Mesendoderm (in vitro differentiated cells): ENCODE measurements around the gene LONP1.

Experiments used
- DNase-seq: peaks from one replicate; pipeline ENCODE4 v3.0.0; 2013
- H2AK5ac ChIP-seq: 2 replicates; pipeline ENCODE4 v1.6.1; 2013; ENCODE audit warnings: low read length, inconsistent platforms
- H2BK120ac ChIP-seq: 2 replicates; pipeline ENCODE4 v1.6.1; 2013; ENCODE audit warnings: low read depth, mild to moderate bottlenecking, low read length, moderate library complexity, mixed read lengths
- H2BK15ac ChIP-seq: replicated peaks from 2 replicates; pipeline ENCODE4 v1.6.1; 2013; ENCODE audit warnings: low read depth, mild to moderate bottlenecking, moderate library complexity
- H2BK5ac ChIP-seq: 2 replicates; pipeline ENCODE4 v1.6.1; 2013; ENCODE audit warnings: low read length, inconsistent platforms
- H3K18ac ChIP-seq: 2 replicates; pipeline ENCODE4 v1.6.1; 2013; ENCODE audit warnings: mild to moderate bottlenecking, low read length, mixed read lengths
- H3K23ac ChIP-seq: one replicate; pipeline ENCODE4 v1.6.1; 2013; ENCODE audit warnings: low read length
- H3K27ac ChIP-seq: 2 replicates; pipeline ENCODE4 v1.5.1; 2013; ENCODE audit warnings: low read depth, mild to moderate bottlenecking, inconsistent platforms, low read length, moderate library complexity
- H3K27me3 ChIP-seq: 2 replicates; pipeline ENCODE4 v1.6.1; 2013; ENCODE audit warnings: low read length, control low read depth, mild to moderate bottlenecking, inconsistent platforms; ENCODE audit not compliant: insufficient read depth, poor library complexity
- H3K36me3 ChIP-seq: 2 replicates; pipeline ENCODE4 v1.6.1; 2013; ENCODE audit warnings: low read length, inconsistent platforms; ENCODE audit not compliant: control insufficient read depth, insufficient read depth
- H3K4ac ChIP-seq: one replicate; pipeline ENCODE4 v1.6.1; 2013; ENCODE audit warnings: low read depth, mild to moderate bottlenecking, low read length, moderate library complexity
- H3K4me1 ChIP-seq: 2 replicates; pipeline ENCODE4 v1.6.1; 2013; ENCODE audit warnings: low read depth, low read length, inconsistent platforms; ENCODE audit not compliant: control insufficient read depth
- H3K4me2 ChIP-seq: 2 replicates; pipeline ENCODE4 v1.6.1; 2013; ENCODE audit warnings: low read length
- H3K4me3 ChIP-seq: 2 replicates; pipeline ENCODE4 v1.5.1; 2013; ENCODE audit warnings: mild to moderate bottlenecking, low read length
- H3K56ac ChIP-seq: one replicate; pipeline ENCODE4 v1.6.1; 2013; ENCODE audit warnings: low read length
- H3K79me1 ChIP-seq: 2 replicates; pipeline ENCODE4 v1.6.1; 2013; ENCODE audit warnings: low read length, inconsistent platforms
- H3K79me2 ChIP-seq: 2 replicates; pipeline ENCODE4 v1.6.1; 2013; ENCODE audit warnings: mild to moderate bottlenecking, low read length; ENCODE audit not compliant: control insufficient read depth, insufficient read depth
- H3K9ac ChIP-seq: 2 replicates; pipeline ENCODE4 v1.6.1; 2013; ENCODE audit warnings: low read length, inconsistent platforms
- H4K5ac ChIP-seq: one replicate; pipeline ENCODE4 v1.6.1; 2013; ENCODE audit warnings: low read length
- H4K8ac ChIP-seq: one replicate; pipeline ENCODE4 v1.6.1; 2013; ENCODE audit warnings: low read depth, mild to moderate bottlenecking, control low read depth, low read length, moderate library complexity
- WGBS: extraction: QIAGEN DNeasy Blood & Tissue Kit; methylation state at CpG from one replicate; pipeline ENCODE4 v1.1.7; 2013; ENCODE audit warnings: low lambda C conversion rate, missing lambda C conversion rate; ENCODE audit not compliant: insufficient coverage; ENCODE audit errors: extremely low coverage; 5-methylcytosine and 5-hydroxymethylcytosine counted together

Gene LONP1

DNA sequence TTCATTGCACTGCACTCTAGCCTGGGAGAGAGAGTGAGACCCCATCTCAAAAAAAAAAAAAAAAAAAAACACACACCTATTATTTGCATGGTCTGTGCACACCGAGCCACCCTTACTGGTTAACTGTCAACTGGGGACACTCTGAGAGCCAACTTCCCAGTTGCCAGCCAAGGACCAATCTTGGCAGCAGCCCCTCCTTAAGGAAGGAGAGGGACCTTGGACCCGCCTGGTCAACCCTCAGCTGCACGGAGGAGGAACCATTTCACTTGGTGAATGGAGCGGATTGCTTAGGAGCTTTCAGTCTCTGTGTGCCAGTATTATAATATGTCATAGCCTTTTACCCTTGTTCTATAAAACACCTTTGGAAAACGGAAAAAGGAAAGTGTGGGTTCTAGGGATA, 64.5 kb downstream of the LONP1 start:
- H3K18ac ChIP-seq, result no peak overlapping the region
- H2BK120ac ChIP-seq, result no peak overlapping the region
- no peak overlapping the region for H4K5ac ChIP-seq
- H2AK5ac ChIP-seq, result no peak overlapping the region
- no peaks in the 10 kb centered on the region for H3K4me1 ChIP-seq
- H4K8ac ChIP-seq, result no peak overlapping the region
- H3K27me3 ChIP-seq, result no peaks in the 10 kb centered on the region
- no peaks in the 10 kb centered on the region for H3K79me2 ChIP-seq
- peaks cover 23% of the 10 kb centered on the region for H3K36me3 ChIP-seq
- no peak overlapping the region for H3K4ac ChIP-seq
- DNase-seq, result no peak
- H3K4me2 ChIP-seq, result no peak overlapping the region
- no peak overlapping the region for H2BK5ac ChIP-seq
- no peaks in the 10 kb centered on the region for H3K79me1 ChIP-seq
- WGBS, result no CpG with 5 or more reads among the region's 5 CpGs
- H3K9ac ChIP-seq, result no peak overlapping the region
- no peak overlapping the region for H3K4me3 ChIP-seq
- no peak overlapping the region for H3K56ac ChIP-seq
- no peak overlapping the region for H3K27ac ChIP-seq
- no peak overlapping the region for H3K23ac ChIP-seq
- no peak overlapping the region for H2BK15ac ChIP-seq

DNA sequence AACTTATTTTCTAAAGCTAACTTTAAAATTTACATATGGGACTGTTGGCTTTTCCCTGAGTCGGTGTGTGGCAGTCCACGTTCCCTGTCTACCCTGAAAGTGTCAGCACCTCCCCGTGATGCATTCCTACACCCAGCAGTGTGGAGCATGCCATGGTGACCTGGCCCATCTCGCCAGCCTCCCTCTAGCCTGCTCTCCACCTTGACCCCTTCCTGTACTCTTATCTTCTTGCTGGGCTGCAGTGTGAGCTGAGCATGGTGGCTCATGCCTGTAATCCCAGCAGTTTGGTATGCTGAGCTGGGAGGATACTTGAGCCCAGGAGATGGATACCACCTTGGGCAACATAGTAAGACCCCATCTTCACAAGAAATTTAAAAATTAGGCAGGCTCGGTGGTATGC, 65.0 kb downstream of the LONP1 start:
- Histone ChIP-seq H3K4me3 (no peak overlapping the region), H3K36me3 (peaks cover 23% of the 10 kb centered on the region), H3K56ac (no peak overlapping the region), H3K27ac (no peak overlapping the region), H4K8ac (no peak overlapping the region), H3K79me2 (no peaks in the 10 kb centered on the region), H3K79me1 (no peaks in the 10 kb centered on the region), H3K9ac (no peak overlapping the region), H2BK120ac (no peak overlapping the region), H4K5ac (no peak overlapping the region), H3K4me1 (no peaks in the 10 kb centered on the region), H3K27me3 (no peaks in the 10 kb centered on the region), H3K4ac (no peak overlapping the region), H2BK15ac (no peak overlapping the region), H2BK5ac (no peak overlapping the region), H3K23ac (no peak overlapping the region), H3K4me2 (no peak overlapping the region), H2AK5ac (no peak overlapping the region), H3K18ac (no peak overlapping the region)
- no CpG with 5 or more reads among the region's 5 CpGs for WGBS
- DNase-seq, result no peak

DNA sequence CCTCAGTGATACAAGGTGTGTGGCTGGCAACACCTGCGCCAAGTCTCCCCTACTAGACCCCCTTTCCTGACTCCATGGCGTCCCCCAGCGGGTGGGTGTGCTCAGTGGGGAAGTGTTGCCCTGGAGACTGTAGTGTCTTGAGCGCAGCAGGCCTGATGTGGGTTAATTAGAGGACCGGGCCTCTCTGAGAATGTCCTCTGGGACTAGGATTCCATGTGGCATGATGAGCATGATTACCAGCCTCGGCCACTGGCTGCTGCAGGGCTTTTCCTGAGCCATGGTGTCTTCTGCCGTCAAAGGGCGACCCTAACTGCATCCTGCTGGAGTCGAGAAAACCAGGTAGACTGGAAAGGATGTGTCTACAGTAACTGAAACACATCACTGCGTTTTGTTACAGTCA, 67.7 kb downstream of the LONP1 start:
- no CpG with 5 or more reads among the region's 10 CpGs for WGBS
- Histone ChIP-seq H3K4ac (no peak overlapping the region), H3K36me3 (peaks cover 28% of the 10 kb centered on the region), H3K27ac (no peak overlapping the region), H3K18ac (no peak overlapping the region), H4K5ac (no peak overlapping the region), H3K4me2 (no peak overlapping the region), H3K27me3 (no peaks in the 10 kb centered on the region), H3K9ac (no peak overlapping the region), H2BK5ac (no peak overlapping the region), H3K23ac (no peak overlapping the region), H3K56ac (no peak overlapping the region), H3K79me2 (no peaks in the 10 kb centered on the region), H4K8ac (no peak overlapping the region), H2BK120ac (no peak overlapping the region), H3K4me3 (no peak overlapping the region), H3K4me1 (no peaks in the 10 kb centered on the region), H2BK15ac (no peak overlapping the region), H2AK5ac (no peak overlapping the region), H3K79me1 (no peaks in the 10 kb centered on the region)
- no peak for DNase-seq

GRCh38 chr19:5651361-5651760, 68.6 kb downstream of the LONP1 start:
- no peak overlapping the region for H2BK15ac ChIP-seq
- H3K23ac ChIP-seq, result no peak overlapping the region
- no peaks in the 10 kb centered on the region for H3K4me1 ChIP-seq
- H3K4me3 ChIP-seq, result no peak overlapping the region
- H3K4me2 ChIP-seq, result no peak overlapping the region
- peaks cover 8% of the 10 kb centered on the region for H3K79me1 ChIP-seq
- WGBS, result no CpG with 5 or more reads among the region's 5 CpGs
- no peak overlapping the region for H4K8ac ChIP-seq
- peaks cover 3% of the 10 kb centered on the region for H3K79me2 ChIP-seq
- no peak overlapping the region for H2BK5ac ChIP-seq
- H3K18ac ChIP-seq, result no peak overlapping the region
- peak; percentile 15 for DNase-seq
- H3K9ac ChIP-seq, result no peak overlapping the region
- H3K4ac ChIP-seq, result no peak overlapping the region
- H2AK5ac ChIP-seq, result no peak overlapping the region
- no peak overlapping the region for H2BK120ac ChIP-seq
- no peak overlapping the region for H3K27ac ChIP-seq
- peaks cover 34% of the 10 kb centered on the region for H3K36me3 ChIP-seq
- H3K56ac ChIP-seq, result no peak overlapping the region
- no peaks in the 10 kb centered on the region for H3K27me3 ChIP-seq
- no peak overlapping the region for H4K5ac ChIP-seq

GRCh38 chr19:5648464-5648863, 71.5 kb downstream of the LONP1 start:
- peaks cover 34% of the 10 kb centered on the region for H3K36me3 ChIP-seq
- no CpG with 5 or more reads among the region's 11 CpGs for WGBS

GRCh38 chr19:5646703-5647102, 73.2 kb downstream of the LONP1 start:
- H3K27ac ChIP-seq, result no peak overlapping the region
- no peak overlapping the region for H3K23ac ChIP-seq
- no peaks in the 10 kb centered on the region for H3K4me1 ChIP-seq
- H2BK15ac ChIP-seq, result no peak overlapping the region
- H3K79me2 ChIP-seq, result peaks cover 30% of the 10 kb centered on the region
- no peak overlapping the region for H3K56ac ChIP-seq
- no CpG with 5 or more reads among the region's 4 CpGs for WGBS
- H4K8ac ChIP-seq, result no peak overlapping the region
- no peak overlapping the region for H3K18ac ChIP-seq
- H3K27me3 ChIP-seq, result no peaks in the 10 kb centered on the region
- no peak overlapping the region for H3K4ac ChIP-seq
- no peak overlapping the region for H3K4me3 ChIP-seq
- no peak overlapping the region for H4K5ac ChIP-seq
- H3K9ac ChIP-seq, result no peak overlapping the region
- H3K36me3 ChIP-seq, result peaks cover 39% of the 10 kb centered on the region
- no peak overlapping the region for H2AK5ac ChIP-seq
- DNase-seq, result no peak
- H3K4me2 ChIP-seq, result no peak overlapping the region
- peaks cover 24% of the 10 kb centered on the region for H3K79me1 ChIP-seq
- no peak overlapping the region for H2BK120ac ChIP-seq
- no peak overlapping the region for H2BK5ac ChIP-seq

More at GRCh38 chr19:5648464-5648863, 71.5 kb downstream of the LONP1 start:
- Histone ChIP-seq H3K4me3 (no peak overlapping the region), H3K27me3 (no peaks in the 10 kb centered on the region), H3K56ac (no peak overlapping the region), H3K27ac (no peak overlapping the region), H3K79me2 (peaks cover 17% of the 10 kb centered on the region), H2BK120ac (no peak overlapping the region), H3K18ac (no peak overlapping the region), H2BK5ac (no peak overlapping the region), H3K4me1 (no peaks in the 10 kb centered on the region), H3K4ac (no peak overlapping the region), H3K4me2 (no peak overlapping the region), H2BK15ac (no peak overlapping the region), H3K23ac (no peak overlapping the region), H3K9ac (no peak overlapping the region), H3K79me1 (peaks cover 18% of the 10 kb centered on the region), H4K5ac (no peak overlapping the region), H4K8ac (no peak overlapping the region), H2AK5ac (no peak overlapping the region)
- DNase-seq, result no peak
